Measurements from ENCODE around the gene HSPA14.
"Not testable (repeated sequence)": the region's sequence is repeated elsewhere in the genome, so short reads cannot be mapped to it uniquely, and the experiment has no call there.

- not testable (repeated sequence) for TF ChIP-seq CTCF (optimal IDR thresholded peaks at IDR 0.05 in 1 of 3, IDR thresholded peaks at IDR 0.05 in 1 of 3, conservative IDR thresholded peaks at IDR 0.05 in 1 of 3; ENCODE audit: extremely low read depth in 1 of 3, insufficient read depth in 2 of 3, low read length in 3 of 3); EZH2 (IDR thresholded peaks at IDR 0.05; ENCODE audit: low read length)
Observed at GRCh38 chr10:14816717-14817116, 21.4 kb upstream of the HSPA14 start.
